Testis (tissue), 3 donors: ENCODE measurements around the gene SNX2. TPM values are rescaled to one million over a fixed set of nuclear protein-coding genes. Genes with fewer than 3 reads are reported as not detected.

ENCODE experiments used
- DNase-seq: peaks from one replicate; pipeline ENCODE4 v3.0.0-alpha.2; 2019
- H3K27ac ChIP-seq, 2 donors: fragments of 200-600 bp; sonication (generic); one replicate each; pipeline ENCODE4 v1.5.1; 2019
- H3K27me3 ChIP-seq: fragments of 200-600 bp; sonication (generic); one replicate; pipeline ENCODE4 v1.5.1; 2019
- H3K36me3 ChIP-seq: fragments of 200-600 bp; sonication (generic); one replicate; pipeline ENCODE4 v1.5.1; 2017; ENCODE audit warnings: low read depth; ENCODE audit errors: missing control alignments
- H3K4me1 ChIP-seq: fragments of 200-600 bp; sonication (generic); one replicate; pipeline ENCODE4 v1.5.1; 2019
- H3K4me3 ChIP-seq, 2 donors: fragments of 200-600 bp; sonication (generic); one replicate each; pipeline ENCODE4 v1.5.1; 2017 to 2019
- H3K9me3 ChIP-seq: fragments of 200-600 bp; sonication (generic); one replicate; pipeline ENCODE4 v1.5.1; 2017
- CTCF ChIP-seq, 3 experiments: fragments of 450-650 bp in 2 of 3; fragments of 200-600 bp in 1 of 3; sonication (generic) in 1 of 3; IDR thresholded peaks; one replicate each; pipeline ENCODE4 v1.5.1; 2016 to 2019; ENCODE audit warnings: antibody characterized with exemption in 3 of 3, mild to moderate bottlenecking in 2 of 3, moderate library complexity in 1 of 3
- POLR2A ChIP-seq: fragments of 450-650 bp; IDR thresholded peaks from one replicate; pipeline ENCODE4 v1.6.1; 2017; ENCODE audit warnings: antibody characterized with exemption, mild to moderate bottlenecking, moderate library complexity
- WGBS, 2 donors: methylation state at CpG; one replicate each; pipeline ENCODE4 v1.1.5; 2018; 5-methylcytosine and 5-hydroxymethylcytosine counted together
- intact Hi-C: fragments of 100-400 bp; cut with DNase I; formaldehyde crosslinking; loops from one replicate; pipeline ENCODE4 v1.15.1; 2023; ENCODE audit warnings: low total_unique reads
- polyA plus RNA-seq: library from polyadenylated mRNA; stranded (reverse); fragments of 350-450 nt; fragmentation: Illumina TruSeq; extraction: RNeasy Lipid Tissue Mini Kit (QIAGEN cat#74804); gene quantifications from one replicate; pipeline ENCODE4 v1.2.3, GENCODE V29; 2014; ENCODE audit warnings: low read depth, low replicate concordance; ENCODE audit not compliant: insufficient read depth
- total RNA-seq, 2 donors: library from RNA; depleted of rRNA; stranded (reverse); fragments of >200 nt; gene quantifications; one replicate each; pipeline ENCODE4 v1.2.3, GENCODE V29; 2016

SNX2 gene
- total and polyA plus RNA-seq, 3 donors from 2014 or later = 38.5 to 59.5 (median 48.4) TPM

GRCh38 chr5:122775550-122776542 is 966 bp downstream of the SNX2 start:
- no peaks in the 10 kb centered on the region for H3K27me3 ChIP-seq
- 7% methylated on average over 12 to 14 of the region's 14 CpGs for WGBS, 2 donors
- H3K36me3 ChIP-seq = no peaks in the 10 kb centered on the region
- peak overlapping the region; percentile 88 to 91 for H3K27ac ChIP-seq
- H3K4me3 ChIP-seq = peak overlapping the region; percentile 98 to 100
- intact Hi-C loops = no loop called here
- TF ChIP-seq CTCF (IDR thresholded peaks at IDR 0.05) = no peak
- no peak for TF ChIP-seq POLR2A
- H3K4me1 ChIP-seq = peaks cover 4% of the 10 kb centered on the region
- H3K9me3 ChIP-seq = no peaks in the 10 kb centered on the region
- no peak for DNase-seq

GRCh38 chr5:122778157-122778556 is 3.3 kb downstream of the SNX2 start:
- H3K9me3 ChIP-seq = no peaks in the 10 kb centered on the region
- no peak for DNase-seq
- no peak overlapping the region for H3K27ac ChIP-seq
- H3K4me1 ChIP-seq = peaks cover 4% of the 10 kb centered on the region
- 93 to 96% methylated on average over 4 of the region's 4 CpGs for WGBS, 2 donors
- TF ChIP-seq POLR2A (no peak), CTCF (IDR thresholded peaks at IDR 0.05) (no peak)
- intact Hi-C loops = no loop called here
- no peaks in the 10 kb centered on the region for H3K36me3 ChIP-seq
- no peak overlapping the region for H3K4me3 ChIP-seq
- no peaks in the 10 kb centered on the region for H3K27me3 ChIP-seq

GRCh38 chr5:122779451-122779850 is 4.6 kb downstream of the SNX2 start:
- Histone ChIP-seq H3K36me3 (no peaks in the 10 kb centered on the region), H3K4me3 (no peak overlapping the region), H3K9me3 (no peaks in the 10 kb centered on the region), H3K27me3 (no peaks in the 10 kb centered on the region), H3K4me1 (peaks cover 4% of the 10 kb centered on the region), H3K27ac (no peak overlapping the region)
- 85 to 95% methylated on average over 4 of the region's 4 CpGs for WGBS, 2 donors
- no peak for TF ChIP-seq CTCF (IDR thresholded peaks at IDR 0.05)
- no peak for TF ChIP-seq POLR2A
- intact Hi-C loops = no loop called here
- no peak for DNase-seq

- intact Hi-C loops = no loop called here
- H3K4me1 ChIP-seq = peaks cover 4% of the 10 kb centered on the region
- H3K4me3 ChIP-seq = no peak overlapping the region
- no peak overlapping the region for H3K27ac ChIP-seq
- 94 to 97% methylated on average over 4 of the region's 4 CpGs for WGBS, 2 donors
- no peaks in the 10 kb centered on the region for H3K36me3 ChIP-seq
- no peak for DNase-seq
- TF ChIP-seq POLR2A (no peak), CTCF (IDR thresholded peaks at IDR 0.05) (no peak)
- no peaks in the 10 kb centered on the region for H3K9me3 ChIP-seq
- no peaks in the 10 kb centered on the region for H3K27me3 ChIP-seq
Measured at GRCh38 chr5:122780296-122780695, 5.4 kb downstream of the SNX2 start.
